ENCODE results near the gene SPINK8. TPM values are rescaled to one million over a fixed set of nuclear protein-coding genes. Genes with fewer than 3 reads are reported as not detected.

The SPINK8 gene
- total RNA-seq, 1 donor from 2014 or later, result not detected

DNA sequence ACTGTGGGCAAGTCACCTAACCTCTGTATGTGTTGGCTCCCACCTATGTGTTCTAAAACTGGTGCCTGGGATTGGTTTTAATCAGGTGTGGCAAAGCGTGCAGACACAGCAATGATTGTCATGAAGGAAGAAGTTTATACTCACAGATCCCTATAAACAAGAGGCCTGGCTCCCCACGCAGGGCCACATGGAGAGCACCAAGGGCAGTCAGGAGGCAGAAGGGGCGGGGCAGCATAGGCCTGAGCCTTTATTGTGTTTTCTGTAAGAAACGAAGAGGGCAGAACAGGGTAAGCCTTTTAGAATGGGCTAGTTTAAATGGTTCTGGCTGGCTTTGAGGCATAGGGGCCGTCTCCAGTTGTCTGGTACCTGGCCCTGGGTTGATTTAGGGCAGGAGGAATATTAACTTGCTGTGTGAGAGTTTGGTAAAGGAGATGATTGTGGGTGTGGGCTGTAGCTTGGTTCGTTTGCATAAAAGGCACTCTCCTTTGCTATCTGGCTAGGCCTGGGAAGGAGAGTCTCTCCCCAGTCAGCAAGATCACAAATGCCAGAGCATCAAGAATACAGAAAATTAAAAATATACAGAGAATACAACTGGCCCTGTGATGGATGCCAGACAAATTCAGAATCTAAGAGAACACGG, 36.4 kb upstream of the SPINK8 start:
- Mint-ChIP-seq H3K27me3 (peaks cover 6% of the 10 kb centered on the region), H3K9me3 (ENCODE audit: low read depth) (peaks cover 2% of the 10 kb centered on the region), H3K36me3 (ENCODE audit: insufficient read depth) (no peaks in the 10 kb centered on the region), H3K4me3 (ENCODE audit: low read depth) (no peak overlapping the region), H3K27ac (no peak overlapping the region), H3K4me1 (ENCODE audit: low read depth) (peaks cover 17% of the 10 kb centered on the region)
- TF ChIP-seq CTCF (IDR thresholded peaks at IDR 0.05; ENCODE audit: unreplicated experiment), result no peak
- no peak for DNase-seq (ENCODE audit: low spot score, unreplicated experiment)

DNA sequence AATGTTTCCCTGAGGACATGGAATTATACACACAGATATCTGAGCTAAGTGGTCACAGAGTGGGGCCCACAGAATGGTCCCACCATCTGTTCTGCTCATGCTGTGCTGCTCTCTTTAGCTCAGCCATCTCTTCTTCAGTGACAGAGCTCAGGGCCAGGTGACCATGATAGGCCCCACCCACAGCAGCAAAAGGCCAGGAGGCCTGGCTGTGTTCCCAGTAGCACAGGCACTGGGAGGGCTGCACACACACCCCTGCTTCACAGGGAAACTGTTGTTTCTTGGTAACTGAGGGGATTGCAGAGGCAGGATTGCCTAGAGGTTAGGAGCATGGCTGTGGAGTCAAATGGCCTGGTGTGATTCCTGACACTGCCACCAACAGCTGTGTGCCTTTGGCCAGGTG, 33.7 kb upstream of the SPINK8 start:
- Mint-ChIP-seq H3K4me1 (ENCODE audit: low read depth) (peaks cover 7% of the 10 kb centered on the region), H3K9me3 (ENCODE audit: low read depth) (peaks cover 15% of the 10 kb centered on the region), H3K4me3 (ENCODE audit: low read depth) (no peak overlapping the region), H3K27me3 (peaks cover 6% of the 10 kb centered on the region), H3K27ac (no peak overlapping the region), H3K36me3 (ENCODE audit: insufficient read depth) (no peaks in the 10 kb centered on the region)
- no peak for DNase-seq (ENCODE audit: low spot score, unreplicated experiment)
- no peak for TF ChIP-seq CTCF (IDR thresholded peaks at IDR 0.05; ENCODE audit: unreplicated experiment)

DNA sequence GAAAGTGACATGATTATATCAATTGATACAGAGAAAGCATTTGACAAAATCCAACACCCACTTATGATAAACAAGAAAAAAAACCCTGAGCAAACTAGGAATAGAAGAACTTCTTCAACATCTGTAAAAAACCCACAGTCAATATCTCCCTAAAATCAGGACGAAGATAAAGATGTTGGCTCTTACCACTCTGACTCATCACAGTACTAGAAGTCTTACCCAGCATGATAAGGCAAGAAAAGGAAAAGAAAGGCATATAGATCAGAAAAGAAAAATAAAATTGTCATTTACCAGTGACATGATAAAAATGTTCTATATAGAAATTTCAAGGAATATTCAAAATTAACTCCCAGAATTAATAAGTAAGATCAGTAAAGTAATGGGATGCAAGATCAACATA, 31.4 kb upstream of the SPINK8 start:
- Mint-ChIP-seq H3K27me3 (no peaks in the 10 kb centered on the region), H3K4me3 (ENCODE audit: low read depth) (no peak overlapping the region), H3K4me1 (ENCODE audit: low read depth) (peaks cover 3% of the 10 kb centered on the region), H3K36me3 (ENCODE audit: insufficient read depth) (no peaks in the 10 kb centered on the region), H3K9me3 (ENCODE audit: low read depth) (peaks cover 25% of the 10 kb centered on the region), H3K27ac (no peak overlapping the region)
- no peak for TF ChIP-seq CTCF (IDR thresholded peaks at IDR 0.05; ENCODE audit: unreplicated experiment)
- DNase-seq (ENCODE audit: low spot score, unreplicated experiment), result no peak

DNA sequence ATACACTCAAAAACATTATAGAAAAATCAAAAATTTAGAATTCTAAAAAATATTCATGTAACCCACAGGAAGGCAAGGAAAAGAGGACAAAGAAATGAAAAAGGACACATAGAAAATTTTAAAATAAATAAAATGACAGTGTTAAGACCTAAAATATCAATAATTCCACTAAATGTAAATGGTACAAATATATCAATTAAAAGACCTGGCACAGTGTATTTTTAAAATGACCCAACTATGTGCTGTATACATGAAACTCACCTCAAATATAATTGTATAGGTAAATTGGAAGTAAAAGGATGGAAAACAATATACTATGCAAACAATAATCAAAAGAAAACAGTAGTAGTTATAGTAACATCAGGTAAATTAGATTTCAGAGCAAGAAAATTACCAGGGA, 28.5 kb upstream of the SPINK8 start:
- Mint-ChIP-seq H3K9me3 (ENCODE audit: low read depth) (peaks cover 25% of the 10 kb centered on the region), H3K36me3 (ENCODE audit: insufficient read depth) (no peaks in the 10 kb centered on the region), H3K27ac (no peak overlapping the region), H3K27me3 (no peaks in the 10 kb centered on the region), H3K4me3 (ENCODE audit: low read depth) (no peak overlapping the region), H3K4me1 (ENCODE audit: low read depth) (peaks cover 2% of the 10 kb centered on the region)
- no peak for TF ChIP-seq CTCF (IDR thresholded peaks at IDR 0.05; ENCODE audit: unreplicated experiment)
- no peak for DNase-seq (ENCODE audit: low spot score, unreplicated experiment)

GRCh38 chr3:48356419-48356818, 23.0 kb upstream of the SPINK8 start:
- Mint-ChIP-seq H3K27ac (peak overlapping the region; percentile 13), H3K4me3 (ENCODE audit: low read depth) (no peak overlapping the region)

More at GRCh38 chr3:48356419-48356818, 23.0 kb upstream of the SPINK8 start:
- Mint-ChIP-seq H3K27me3 (peaks cover 6% of the 10 kb centered on the region), H3K36me3 (ENCODE audit: insufficient read depth) (no peaks in the 10 kb centered on the region), H3K9me3 (ENCODE audit: low read depth) (peaks cover 9% of the 10 kb centered on the region), H3K4me1 (ENCODE audit: low read depth) (peaks cover 10% of the 10 kb centered on the region)
- DNase-seq (ENCODE audit: low spot score, unreplicated experiment), result no peak
- no peak for TF ChIP-seq CTCF (IDR thresholded peaks at IDR 0.05; ENCODE audit: unreplicated experiment)

Measured in progenitor cell of endocrine pancreas (in vitro differentiated cells).